Stimulated activated CD8-positive, alpha-beta memory T cell treated with anti-CD3 and anti-CD28 coated beads, Interleukin-12 subunit alpha, Interleukin-12 subunit beta, amount 100 ng/mL, for 4 hours (primary cell): ENCODE results near the gene C19orf85.
"Not testable (repeated sequence)": the region's sequence is repeated elsewhere in the genome, so short reads cannot be mapped to it uniquely, and the experiment has no call there.

Experiments
- DNase-seq: peaks from one replicate; pipeline ENCODE4 v3.0.0-alpha.2; 2020; ENCODE audit warnings: low read depth

Gene C19orf85

DNA sequence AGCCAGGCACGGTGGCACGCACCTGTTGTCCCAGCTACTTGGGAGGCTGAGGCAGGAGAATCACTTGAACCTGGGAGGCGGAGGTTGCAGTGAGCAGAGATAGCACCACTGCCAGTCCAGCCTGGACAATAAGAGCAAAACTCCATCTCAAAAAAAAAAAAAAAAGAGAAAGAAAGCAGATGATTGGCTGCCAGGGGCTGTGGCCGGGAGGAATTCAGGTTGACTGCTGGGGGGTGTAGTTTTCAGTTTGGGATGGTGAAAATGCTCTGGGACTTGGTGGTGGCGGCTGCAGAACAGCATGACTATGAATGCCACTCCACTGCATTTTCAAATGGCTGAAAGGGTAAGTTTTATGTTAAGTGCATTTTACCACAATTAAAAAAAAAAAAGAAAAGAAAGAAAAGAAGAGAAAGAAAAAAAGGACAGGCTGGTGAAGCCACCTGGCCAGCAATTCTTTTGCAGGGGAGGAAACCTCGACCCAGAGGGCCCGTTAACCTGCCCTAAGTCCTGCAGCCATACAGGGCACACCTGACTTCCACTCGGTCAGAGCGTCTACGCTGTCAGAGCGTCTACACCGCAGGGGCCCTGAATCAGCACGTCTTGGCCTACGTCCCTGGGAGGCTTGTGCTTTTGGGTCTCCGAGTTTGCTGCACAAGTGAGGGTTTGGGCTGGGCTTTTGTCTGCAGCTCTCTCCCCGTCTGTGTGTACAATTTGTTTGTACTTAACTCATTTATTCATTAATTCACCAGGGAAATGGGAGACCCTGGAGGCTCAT is 6.7 kb downstream of the C19orf85 start:
- DNase-seq: no peak

DNA sequence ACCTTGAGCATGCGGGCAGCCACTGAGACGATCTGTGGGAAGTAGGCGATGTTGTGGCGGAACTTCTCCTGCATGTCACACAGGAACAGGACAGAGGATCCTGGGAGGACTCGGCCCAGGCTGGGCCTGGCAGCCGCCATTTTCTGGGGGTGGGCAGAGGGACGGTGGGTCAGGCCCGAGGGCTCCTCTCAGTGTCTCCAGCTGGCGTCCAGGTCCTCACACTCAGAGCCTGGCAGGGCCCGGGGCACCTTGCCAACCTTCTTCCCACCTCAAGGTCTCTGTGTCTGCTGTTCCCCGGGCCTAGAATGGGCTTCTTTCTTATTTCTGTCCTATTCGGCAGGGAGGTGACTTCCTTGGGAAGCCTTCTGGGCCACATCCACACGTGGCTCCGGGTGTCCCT is 8.2 kb downstream of the C19orf85 start:
- DNase-seq: no peak

DNA sequence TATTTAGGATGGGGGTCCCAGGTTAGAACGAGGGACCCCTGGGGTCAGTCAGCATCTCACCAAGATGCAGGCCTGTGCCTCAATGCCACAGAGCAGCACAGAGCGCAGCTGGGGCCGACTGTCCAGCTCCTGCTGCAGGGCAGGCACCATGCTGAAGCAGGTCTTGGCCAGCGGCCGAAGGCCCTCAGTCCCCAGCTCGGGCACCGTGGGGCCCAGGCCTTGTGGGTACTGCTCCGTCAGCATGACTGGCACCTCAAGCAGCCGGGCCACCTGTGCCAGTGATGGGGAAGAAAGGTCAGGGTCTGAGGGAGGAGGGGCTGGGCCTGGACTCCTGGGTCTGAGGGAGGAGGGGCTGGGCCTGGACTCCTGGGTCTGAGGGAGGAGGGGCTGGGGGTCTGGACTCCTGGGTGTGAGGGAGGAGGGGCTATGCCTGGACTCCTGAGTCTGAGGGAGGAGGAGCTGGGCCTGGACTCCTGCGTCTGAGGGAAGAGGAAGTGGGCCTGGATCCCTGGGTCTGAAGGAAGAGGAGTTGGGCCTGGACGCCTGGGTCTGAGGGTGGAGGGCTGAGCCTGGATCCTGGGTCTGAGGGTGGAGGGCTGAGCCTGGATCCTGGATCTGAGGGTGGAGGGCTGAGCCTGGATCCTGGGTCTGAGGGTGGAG is 8.8 kb downstream of the C19orf85 start:
- no peak for DNase-seq

DNA sequence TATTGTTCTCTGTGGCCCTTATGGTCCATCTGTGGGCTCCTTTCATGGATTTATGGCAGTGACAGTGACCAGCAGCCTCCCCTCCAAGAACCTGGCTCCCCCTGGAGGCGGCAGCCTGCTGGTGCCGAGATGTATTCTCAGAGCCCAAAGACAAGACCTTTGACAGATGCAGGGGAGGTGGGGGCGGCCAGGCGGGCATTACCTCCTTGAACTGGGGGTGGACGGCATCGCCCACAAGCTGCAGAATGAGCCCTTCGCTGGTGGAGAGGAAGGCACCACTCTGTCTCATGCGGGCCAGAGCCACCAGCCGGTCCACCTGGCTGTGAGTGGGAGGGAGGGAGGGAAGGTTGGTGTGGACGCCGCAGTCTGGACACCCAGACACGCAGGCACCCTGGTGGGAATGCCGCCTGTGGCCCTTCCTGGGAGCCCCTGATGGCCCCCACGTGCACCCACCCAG is 9.7 kb downstream of the C19orf85 start:
- DNase-seq: no peak

DNA sequence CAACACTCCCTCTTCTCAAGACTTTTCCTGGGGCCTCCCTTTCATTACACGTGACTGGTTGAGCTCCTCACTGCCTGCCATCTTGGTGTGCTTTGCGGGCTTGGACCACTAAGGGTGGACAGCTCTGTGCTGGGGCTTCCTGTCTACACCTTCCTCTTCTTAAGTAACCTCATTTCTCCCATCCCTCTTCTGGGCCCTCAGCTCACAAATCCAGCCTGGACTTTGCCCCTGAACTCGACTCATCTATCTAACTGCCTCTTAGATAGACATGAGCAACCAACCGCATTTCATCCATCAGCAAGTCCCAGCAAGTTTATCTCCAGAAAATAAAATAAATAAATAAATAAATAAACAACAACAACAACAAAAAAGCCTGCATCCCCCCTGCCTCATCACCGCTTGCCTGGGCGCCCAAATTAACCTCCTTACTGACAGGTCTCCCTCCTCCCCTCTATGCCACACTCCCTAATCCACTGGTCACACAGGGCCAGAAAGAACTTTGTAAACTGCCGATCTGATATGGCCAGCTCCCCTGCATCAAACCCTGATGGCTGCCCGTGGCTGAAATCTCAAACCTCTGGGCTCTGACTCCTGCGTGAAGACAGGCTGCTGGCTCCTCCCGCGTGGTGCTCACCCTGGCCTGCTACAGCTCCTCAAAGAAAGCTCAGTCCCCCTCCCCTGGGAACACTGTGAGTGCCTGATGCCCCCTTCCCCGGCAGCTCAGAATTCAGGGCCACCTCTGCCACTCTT is 10.9 kb downstream of the C19orf85 start:
- DNase-seq: no peak

DNA sequence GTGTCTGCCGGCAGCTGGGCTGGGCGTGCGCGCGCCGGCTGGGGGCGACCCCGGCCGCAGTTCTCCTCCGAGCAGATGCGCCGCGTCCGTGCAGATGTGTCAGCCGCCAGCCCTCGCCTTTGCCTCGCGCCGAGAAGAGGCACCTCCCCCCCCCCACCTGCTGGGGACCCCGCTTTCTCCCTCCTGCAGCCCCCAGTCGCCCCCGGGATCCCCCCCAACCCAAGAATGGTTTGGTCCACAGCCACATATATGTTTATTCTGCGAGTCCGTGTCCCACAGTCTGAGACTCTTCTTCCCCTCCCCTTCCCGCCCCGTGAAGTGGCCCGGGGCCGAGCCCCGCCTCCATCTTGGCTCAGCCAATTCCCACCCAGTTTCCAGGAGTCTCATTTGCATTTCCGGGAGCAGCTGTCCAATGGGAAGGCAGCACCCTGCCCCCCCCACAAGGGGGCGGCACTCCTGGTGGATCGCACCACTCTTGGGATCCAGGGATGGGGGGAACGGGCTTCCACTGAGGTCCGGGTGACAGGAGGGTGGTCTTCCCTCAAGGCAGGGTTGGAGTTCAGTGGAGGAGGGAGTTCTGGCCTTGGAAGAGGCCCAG is 11.7 kb downstream of the C19orf85 start:
- no peak for DNase-seq

DNA sequence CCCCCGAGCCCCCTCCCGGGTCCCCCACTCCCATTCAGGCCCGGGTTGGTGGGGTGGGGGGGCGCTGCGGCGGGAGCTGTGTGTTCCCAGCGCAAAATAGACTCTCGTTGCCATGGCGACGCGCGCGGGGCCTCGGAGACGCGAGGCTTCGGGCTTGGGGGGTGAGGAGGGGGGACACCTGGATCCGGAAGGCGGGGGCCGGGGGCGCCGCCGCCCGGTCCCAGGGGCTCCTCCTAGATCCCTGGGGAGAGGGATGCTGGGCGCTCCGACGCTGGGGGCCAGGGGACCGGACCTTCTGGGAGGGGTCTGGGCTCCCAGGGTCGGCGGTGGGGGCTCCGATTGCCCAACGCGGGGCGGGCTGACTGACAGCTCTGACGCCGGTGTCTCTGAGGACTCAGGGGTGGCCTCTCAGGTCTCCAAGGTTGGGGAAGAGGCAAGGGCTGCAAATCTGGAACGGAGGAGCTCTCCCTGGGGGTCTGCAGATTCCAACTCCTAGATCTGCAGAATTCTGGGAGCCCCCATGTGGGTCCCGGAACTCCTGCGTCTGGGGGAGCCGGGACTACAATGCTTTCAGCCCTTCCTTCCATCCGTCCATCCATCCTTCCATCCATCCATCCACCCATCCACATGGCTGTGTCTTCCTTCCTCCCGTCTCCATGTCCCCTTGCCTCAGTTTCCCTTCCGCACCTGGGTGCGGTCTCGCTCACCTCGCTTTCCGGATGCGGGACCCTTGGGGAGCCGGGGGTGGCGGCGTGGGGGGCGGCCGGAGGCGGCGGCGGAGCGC is 12.4 kb downstream of the C19orf85 start:
- no peak for DNase-seq

DNA sequence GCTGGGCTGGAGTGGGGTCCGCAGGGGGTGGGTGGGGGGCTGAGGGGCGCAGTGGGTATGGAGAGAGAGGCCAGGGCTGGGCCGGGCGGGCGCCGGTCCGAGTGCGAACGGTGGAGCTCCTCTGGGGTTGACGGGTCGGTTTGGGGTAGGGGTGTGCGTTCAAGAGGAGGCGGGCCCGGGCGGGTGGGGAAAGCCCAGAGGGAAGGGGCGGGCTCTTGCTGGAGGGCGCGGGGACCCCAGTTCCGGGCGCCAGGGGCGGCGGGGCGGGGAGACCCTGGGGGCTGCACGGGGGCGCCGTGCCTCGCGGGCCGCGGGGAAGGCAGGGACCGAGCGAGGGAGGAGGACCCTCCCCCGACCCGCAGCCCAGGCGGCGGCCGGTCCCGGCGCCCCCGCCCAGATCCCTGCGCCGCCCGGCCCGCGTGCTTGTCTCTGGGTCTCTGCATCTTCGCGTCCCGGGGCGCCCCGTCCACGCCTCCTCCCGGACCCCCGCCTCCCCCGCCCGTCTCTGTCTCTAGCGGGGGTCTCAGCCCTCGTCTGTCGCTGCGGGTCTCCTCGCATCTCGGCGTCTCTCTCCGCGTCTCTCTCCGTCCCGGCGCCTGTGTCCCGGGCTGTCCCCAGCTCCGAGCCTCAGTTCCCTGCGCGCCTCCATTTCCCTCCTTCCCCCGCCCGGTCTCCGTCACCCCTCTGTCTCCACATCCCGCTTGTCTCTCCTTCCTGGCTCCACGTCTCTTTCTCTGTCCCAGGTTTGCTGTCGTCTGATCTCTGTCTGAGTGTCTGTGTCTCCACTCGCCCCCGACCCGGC is 13.2 kb downstream of the C19orf85 start:
- DNase-seq: no peak

DNA sequence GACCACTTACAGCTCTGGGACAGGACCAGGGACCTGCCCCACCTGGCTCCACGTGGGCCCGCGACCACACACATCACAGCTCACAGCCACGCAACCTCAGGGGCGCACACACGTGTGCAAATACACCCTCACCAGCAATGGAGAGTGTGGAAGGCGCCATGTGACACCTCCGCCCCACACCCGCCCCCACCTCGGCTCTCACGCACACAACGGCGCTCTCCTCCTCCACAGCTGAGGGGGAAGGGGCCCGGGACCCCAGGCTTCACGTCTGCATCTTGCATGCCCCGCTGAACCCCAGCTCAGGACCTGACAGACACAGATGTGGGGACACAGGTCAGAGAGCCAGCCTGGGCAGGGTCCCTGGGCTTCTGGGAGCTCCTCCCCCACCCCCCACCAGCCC is 15.1 kb downstream of the C19orf85 start:
- no peak for DNase-seq

DNA sequence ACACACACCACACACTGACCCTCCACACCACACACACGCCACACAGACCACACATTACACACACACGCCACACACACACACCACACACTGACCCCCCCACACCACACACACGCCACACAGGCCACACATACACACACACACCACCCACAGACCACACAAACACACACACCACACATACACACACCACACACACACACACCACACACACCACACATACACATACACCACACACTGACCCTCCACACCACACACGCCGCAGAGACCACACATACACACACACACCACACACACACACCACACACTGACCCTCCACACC is 16.4 kb downstream of the C19orf85 start:
- DNase-seq: not testable (repeated sequence)

DNA sequence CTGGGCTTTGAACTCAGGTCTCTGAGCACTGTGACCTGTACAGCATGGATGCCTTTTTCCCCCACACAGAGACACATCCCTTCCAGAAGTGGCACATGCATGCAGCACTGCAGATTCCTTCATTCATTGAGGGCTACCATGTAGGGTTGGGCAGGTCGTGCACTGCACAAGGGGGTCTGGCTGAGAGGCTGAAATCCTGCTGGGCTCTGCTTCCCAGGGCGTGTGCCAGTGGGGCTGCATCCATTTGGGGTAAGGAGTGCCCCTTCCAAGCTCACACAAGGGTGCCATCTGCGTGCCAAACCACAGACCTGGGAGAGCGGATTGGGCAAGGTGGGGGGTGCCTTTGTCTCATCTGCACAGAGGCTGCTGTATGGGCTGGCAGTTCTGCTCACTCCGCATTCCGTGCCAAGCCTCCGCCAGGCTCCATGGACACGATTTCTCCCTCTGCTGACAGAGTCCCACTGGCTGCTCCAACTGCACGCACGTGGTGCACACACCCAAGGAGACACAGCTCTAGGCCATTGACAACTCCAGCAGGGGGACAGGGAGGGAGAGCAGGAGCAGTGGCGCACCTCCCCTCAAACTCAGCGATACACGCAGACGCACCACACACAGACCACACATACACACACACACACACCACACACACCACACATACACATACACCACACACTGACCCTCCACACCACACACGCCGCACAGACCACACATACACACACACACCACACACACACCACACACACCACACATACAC is 17.0 kb downstream of the C19orf85 start:
- DNase-seq: no peak

DNA sequence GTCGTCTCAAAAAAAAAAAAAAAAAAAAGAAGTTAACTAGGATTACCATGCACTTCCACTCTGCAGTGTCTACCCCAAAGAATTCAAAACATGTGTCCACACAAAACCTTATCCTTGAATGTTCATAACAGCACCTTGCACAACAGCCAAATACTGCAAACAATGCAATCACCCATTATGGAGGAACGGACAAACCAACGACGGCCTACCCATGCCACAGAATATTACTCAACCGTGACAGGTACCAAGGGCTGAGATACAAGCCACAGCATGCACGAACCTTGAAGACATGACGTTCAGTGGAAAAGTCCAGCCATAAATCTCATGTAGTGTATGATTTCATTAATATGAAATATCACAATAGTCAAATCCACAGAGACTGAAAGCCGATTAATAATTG is 18.5 kb downstream of the C19orf85 start:
- no peak for DNase-seq

DNA sequence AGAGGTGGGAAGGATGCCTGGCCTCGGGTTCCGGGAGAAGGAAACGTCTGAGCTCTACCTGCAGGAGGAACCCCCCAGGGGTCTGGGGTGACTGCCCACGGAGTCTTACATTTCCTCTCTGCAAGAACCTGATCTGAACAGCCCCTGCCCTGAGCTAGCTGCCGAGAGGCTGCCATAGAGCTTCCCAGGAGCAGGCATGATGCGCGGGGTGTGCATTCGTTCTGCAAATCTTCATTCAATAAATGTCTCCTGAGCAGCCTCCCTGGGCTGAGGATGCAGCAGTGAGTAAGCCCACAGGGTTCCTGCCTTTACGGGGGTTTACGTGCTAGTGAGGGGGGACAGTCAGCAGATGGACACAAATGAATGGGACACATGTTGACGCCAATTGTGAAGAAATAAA is 19.9 kb downstream of the C19orf85 start:
- DNase-seq: no peak

DNA sequence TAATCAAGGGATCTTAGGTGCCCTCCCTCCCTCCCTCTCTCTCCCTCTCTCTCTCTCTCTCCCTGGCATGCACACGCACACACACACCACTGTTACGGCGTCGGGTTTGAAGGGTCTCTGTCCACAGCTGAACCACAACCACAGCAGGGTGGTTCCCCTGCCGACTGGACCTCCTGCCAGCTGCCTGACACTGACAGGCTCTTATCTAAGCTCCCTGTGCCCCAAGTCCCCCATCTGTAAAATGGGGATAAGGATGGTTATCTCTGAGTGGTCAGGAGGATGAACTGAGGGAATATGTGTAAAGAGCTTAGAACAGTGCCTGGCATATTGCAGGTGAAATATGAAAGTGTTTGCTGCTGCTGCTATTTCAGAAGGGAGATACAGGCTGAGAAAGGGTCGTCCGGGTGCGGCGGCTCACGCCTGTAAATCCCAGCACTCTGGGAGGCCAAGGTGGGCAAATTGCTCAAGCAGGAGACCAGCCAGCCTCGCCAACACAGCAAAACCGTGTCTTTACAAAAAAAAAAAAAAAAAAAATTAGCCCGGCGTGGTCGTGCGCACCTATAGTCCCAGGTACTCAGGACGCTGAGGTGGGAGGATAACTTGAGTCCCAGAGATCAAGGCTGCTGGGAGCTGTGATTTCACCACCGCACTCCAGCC is 20.6 kb downstream of the C19orf85 start:
- no peak for DNase-seq

DNA sequence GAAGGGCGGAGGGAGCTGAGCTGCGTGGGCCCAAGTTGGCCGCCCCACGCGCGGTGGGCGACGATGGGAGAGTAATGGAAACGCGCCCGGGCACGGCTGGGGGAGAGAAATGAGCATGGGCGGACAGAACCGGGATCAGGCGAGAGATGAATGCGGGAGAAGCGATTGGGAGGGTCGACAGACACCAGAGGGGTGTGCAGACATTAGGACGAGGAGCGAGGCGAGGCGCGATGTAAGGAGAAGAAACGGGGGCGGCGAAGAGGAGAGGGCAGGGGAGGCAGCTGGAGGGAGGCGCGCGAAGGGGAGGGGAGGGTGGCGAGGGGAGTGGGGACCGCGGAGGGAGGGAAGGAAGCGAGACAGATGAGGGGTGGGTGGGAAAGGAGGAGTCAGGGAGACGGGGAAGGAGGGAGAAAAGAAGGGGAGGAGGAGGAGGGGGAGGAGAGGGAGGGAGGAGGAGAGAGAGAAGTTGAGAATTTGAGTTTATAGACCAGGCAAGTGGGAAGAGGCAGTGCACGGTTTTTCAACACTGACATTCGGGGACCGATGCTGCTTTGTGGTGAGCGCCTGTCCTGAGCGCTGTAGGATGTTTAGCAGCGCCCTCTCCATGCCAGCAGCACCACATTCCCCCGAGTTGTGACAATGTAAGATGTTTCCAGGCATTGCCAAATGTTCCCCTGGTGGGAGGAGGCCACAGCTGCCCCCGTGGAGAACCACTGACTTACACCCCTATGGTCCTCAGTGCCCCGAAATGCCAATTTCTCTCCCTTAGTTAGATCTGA is 21.3 kb downstream of the C19orf85 start, which contains the start of gene SHISA7:
Gene SHISA7, minus strand, starts transcription at position 256 of the 779 bp plus-strand sequence. CDS start 437 bp downstream, outside the sequence.
- no peak for DNase-seq

DNA sequence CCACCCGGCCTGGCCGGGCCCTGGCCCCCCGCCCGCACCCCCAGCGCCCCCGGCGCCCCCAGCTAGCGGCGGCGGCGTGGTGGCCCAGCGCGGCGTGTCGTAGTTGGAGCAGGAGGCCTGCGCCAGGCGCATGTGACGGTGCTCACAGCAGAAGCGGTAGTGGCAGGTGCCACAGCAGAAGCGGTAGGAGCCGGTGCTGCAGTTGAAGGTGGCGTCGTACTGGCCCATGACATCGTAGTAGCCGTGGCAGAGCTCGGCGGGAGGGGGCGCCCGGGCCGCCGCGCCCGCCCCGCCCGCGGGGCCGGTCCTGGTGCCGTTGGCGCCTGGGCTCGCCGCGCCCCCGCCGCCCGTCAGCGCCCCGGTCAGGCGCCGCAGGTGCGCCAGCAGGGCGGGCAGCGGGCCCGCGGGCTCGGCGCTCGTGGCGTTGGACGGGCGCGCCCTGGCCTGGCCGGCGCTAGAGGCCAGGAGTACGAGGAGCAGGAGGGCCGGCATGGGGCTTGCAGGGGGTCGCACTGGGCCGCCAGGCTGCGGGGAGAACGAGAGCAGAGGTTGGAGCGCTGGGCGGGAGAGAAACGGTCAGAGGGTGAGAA is 22.1 kb downstream of the C19orf85 start:
- no peak for DNase-seq

DNA sequence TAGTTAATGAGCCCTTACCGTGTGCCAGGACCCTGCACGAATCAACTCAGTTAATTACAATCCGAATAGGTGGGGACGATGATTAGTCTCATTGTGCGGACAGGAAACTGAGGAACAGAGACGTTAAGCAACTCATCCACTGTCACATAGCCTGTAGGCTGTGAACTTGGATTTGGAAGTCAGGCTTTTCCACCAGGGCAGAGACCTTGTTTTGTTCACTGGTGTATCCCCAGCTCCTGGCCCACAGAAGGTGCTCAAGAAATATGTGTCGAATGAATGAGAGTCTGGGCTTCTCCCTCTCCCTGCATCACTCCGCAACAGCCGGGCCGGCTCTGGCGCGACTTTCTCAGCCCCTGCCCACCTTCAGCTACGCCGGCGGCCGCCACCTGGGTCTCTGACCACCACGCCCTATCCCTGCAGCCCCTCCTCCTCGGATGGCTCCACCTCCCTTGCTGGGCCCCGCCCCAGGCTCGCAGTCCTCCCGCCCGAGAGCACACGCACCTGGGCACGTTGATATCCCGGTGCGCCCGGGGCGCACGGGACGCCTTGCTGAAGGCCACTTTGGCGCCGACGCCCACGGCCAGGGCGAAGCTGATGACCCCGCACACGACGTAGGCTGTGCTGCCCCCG is 22.7 kb downstream of the C19orf85 start:
- DNase-seq: no peak

DNA sequence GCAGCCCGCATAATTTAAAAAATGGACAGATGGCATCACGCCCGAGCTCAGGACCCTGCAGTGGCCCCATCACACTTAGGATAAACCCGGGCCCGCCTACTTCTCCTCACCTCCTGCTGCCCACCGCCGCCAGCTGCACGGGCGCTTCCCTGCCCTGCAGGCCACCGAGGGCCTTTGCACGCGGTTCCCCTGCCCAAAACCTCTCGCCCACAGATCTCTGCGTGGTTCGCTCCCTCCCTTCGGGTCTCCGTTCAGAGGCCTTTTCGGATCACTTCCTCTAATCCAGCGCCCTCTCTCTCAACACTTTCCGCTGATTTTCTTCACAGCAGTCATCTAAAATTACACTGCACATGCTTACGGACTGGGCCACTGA is 23.2 kb downstream of the C19orf85 start:
- no peak for DNase-seq
